GM18498 (cell line): Measurements from ENCODE around the gene KCNE3.

ENCODE experiments used
- ATAC-seq: cut with Tn5 transposase; IDR thresholded peaks from one replicate; pipeline ENCODE4 v1.9.1; 2021; ENCODE audit warnings: mild to moderate bottlenecking, moderate library complexity; ENCODE audit not compliant: unreplicated experiment

Gene KCNE3

DNA sequence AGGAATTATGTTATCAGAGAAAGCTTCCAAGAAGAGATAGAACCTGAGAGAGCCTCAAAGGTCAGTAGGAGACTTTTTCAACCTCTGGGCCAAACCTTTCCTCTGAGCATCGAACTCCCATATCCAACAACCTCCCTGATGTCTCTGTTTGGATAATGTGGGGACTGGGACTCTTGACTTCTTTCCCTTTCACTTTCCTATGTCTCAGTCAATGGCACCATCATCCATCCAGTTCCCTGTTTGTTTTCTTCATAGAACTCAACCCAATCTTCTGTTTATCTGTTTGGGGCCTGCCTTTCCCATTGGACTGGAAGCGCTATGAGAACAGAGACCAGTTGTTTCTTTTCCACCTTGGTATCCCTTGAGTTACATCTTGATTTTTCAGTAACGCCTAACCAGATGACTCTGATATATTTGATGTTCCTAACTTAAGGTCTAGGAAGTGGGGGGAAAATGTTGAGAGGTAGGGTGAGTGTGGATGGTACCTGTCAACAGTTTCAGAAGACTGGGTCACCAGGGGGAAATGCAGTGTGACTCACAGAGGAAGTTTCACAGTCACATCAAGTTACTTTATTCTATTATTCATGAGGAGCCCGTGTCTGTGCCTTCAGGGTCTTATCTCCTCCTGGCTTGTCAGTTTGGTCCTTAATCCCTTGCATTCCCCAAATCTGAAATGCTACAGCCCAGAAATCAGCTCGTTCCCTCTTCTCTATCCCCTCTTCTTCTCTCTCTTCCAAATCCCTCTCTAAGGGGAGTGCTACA, 4.5 kb upstream of the KCNE3 start:
- no peak for ATAC-seq

DNA sequence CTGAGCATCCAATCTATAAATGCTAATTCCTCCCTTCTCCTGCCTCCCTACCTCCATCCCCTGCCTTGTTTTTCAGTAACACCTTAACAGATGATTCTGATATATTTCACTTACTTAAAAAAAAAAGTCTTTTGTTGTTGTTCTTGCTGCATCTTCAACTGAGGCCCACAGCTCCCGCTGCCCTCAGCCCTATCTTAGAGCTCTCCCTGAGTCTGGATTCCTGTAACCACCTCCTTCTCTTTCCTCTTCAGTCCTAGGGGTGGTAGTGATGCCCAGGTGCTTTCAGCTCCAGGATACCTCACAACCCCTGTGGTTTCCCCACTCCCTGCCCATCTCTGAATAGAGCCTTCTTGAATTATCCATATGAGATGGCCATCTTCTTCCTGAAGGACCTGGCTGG, 3.7 kb upstream of the KCNE3 start:
- no peak for ATAC-seq

DNA sequence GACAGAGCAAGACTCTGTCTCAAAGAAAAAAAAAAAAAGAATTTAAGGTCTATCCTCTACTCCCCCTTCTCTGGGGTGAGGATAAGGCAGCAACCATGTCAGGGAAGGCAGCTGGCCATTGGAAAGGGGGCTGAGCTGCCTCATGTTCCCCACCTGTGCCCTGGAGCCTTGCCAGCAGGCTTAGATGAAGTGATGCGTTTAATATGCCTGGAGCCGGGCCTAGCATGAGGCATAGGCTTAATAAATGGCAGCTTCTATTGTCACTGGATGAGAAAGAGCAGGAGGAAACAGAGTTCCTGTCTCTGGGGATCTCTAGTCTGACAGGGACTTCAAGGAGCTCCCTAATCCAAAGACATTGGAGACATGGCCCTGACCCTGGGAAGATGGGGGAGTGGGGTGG, 3.2 kb upstream of the KCNE3 start:
- no peak for ATAC-seq

DNA sequence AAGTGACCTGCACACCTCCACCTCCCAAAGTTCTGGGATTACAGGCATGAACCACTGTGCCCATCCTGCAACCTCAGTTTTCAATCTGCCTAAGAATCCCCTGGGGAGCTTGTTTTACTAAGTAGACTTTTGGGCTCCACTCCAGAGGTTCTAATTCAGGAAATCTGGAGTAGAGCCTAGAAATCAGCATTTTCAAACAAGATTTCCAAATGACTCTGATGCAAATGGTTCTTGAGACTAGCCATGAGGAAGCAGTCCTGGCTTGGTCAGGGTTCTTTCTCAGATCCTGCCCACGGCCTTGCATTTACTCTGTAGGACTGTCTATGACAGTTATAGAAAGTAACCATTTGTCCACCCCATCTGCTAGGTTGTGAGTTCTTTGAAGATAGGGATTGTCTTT, 1.6 kb upstream of the KCNE3 start:
- ATAC-seq, result no peak

DNA sequence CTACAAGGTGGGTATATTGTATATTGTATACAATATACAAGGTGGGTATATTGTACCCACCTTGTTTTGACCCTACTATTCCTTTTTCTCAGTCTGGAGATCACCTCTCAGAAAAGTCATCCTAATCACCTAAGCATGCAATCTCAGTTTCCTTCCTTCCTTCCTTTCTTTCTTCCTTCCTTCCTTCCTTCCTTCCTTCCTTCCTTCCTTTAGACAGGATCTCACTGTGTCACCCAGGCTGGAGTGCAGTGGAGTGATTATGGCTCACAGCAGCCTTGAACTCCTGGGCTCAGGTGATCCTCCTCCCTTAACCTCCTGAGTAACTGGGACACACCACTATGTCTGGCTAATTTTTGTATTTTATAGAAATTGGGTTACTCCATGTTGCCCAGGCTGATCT, 1.2 kb upstream of the KCNE3 start:
- ATAC-seq, result no peak

DNA sequence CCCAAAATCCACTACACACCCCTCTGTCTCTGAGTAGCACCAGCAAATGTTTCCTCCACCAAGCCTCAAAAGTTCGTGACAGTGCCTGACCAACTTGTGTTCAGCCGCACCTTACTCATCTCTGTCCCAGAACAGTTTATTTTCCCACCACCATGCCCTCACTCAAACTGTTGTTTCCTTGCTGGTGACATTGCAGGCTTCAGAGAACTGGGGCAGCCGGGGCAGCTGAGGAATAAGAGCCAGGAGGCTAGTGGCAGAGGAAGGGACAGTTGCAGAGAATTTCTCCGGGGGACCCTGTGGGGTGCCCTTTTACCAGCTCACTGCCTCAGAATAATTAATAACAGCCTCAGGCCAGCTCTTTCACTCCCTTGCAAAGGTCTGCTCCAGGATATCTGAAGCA, 709 bp upstream of the KCNE3 start:
- ATAC-seq, result no peak

DNA sequence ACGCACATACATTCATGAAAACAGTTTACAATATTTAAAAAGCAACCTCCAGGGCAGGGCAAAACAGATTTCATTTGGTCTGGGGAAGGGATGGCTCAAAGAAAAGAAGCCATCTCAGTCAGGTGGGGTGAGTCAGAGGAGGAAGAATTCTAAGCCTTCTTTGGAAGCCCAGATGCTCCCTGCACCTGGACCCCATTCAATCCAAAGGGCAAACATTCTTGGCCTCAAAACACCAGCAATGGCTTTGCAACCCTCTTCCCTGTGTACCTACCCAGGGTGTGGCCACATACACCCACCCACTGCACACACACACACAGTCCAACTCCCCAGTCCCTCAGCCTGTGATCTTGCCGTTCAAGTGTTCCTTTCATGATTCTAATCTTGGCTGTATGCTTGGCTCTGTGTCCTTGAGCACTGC, 2.0 kb downstream of the KCNE3 start:
- ATAC-seq, result no peak

DNA sequence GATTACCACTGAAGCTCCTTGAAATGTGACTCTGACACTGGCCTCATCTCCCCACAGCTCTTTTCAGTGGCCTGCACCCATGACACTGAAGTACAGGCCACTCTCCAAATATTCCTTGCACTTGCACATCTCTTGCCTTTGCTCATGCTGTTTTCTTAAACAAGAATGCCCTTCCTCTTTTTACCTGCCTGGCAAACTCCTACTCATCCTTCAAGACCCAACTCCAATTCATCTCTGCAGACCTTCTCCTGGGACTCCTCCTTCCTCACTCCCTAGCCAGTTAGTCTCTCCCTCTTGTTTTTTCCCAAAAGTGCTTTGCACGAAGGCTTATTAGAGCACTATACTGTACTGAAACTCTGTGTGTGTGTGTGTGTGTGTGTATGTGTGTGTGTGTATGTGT, 2.6 kb downstream of the KCNE3 start:
- ATAC-seq, result no peak

DNA sequence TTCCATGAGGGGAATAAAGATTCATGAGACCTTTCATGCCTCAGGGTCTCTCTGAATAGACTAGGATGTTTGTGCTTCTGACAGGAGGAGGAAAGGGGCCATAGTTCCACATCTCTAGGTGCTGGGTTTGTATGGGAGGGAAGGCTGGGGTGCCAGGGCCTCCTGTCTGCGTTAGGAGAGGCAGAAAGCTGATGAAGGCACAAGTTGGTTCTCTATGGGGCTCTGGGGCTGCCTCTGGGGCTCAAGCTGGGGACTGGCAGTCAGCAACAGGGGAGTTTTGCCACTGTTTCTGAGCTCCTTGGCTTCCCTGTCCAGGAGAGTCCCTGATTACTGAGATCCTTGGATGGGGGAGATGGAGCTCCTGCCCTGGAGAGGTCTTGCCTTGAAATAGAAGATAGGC, 4.1 kb downstream of the KCNE3 start:
- ATAC-seq, result no peak

DNA sequence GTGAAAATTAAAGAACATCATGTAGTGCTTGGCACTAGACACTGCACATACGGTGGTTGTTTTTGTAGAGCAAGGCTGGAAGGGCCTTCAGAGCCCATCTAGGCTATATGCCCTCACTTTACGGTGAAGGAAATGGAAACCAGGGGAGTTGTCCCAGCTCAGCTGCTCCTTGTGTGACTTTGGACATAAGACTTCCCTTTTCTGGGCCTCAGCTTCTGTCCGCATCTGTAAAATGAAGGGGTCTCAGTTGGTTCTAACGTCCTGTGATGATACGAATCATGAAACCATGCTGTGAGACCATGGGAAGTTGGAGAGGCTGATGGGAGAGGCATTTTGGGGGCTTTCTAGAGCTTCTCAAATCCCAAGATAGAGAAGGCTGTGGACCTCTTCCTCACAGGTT, 4.7 kb downstream of the KCNE3 start:
- no peak for ATAC-seq

DNA sequence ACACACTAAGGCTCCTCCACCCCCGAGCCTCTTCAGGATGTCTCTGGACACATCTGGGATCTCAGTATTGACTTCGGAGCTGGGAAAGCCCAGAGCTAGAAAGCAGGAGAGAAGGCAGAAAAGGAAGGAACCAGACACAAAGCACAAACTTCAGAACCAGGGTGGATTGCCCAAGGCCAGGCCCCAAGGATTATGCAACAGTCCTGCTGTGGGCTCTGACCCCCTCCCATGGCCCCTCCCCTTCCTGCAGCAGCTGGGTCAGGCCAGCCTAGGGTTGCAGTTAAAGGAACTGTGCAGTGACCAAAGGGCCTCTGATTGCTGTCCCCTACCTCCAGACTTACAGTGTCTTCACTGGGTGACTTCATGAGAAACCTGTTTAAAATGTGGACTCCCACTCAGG, 5.3 kb downstream of the KCNE3 start:
- no peak for ATAC-seq

DNA sequence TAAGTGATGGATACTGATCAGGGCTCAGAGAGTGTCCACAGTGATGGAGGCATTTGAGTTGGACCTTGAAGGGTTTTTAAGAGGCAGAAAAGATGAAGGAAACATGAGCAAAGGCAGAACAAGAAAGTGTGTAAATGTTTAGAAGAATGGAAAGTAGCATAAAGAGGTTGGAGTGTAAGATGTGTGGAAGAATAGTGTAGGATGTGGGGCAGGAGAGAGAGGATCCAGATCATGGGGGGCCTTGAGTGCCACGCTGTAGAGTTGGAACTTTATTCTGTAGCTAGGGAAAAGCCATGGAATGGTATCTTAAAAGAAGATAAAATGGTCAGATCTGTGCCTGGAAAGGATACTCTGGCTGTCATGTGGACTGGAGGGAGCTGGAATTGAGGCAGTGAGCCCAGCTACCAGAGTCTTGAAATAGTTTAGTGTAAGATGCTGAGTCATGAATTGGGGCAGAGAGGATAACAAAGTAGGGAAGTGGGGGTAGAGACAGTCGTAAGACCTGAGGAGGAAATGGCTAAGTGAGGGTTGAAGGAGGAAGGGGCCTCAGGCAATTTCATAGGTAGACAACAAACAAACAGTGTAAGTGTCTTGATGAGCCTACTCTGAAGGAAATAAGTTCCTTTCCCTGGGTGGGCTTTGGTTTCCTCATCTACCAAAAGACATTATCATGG, 6.7 kb downstream of the KCNE3 start:
- no peak for ATAC-seq

DNA sequence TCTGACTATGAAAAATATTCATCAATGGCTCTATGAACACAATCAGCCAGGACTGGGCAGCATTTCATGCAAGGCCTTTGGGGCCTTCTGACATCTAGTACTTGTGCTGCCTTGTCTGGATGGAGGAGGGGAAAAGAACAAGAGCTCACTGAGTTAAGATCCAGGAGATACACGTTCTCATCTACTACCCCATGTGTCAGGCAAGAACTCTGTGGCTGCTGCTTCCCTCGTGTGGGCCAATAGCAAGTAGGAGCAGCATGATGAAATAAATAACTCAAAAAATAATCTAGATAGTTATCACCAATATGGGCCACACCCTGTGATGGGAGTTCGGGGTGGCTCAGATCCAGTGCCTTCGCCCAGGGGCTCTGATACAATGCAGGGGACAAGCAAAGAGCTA, 7.3 kb downstream of the KCNE3 start:
- no peak for ATAC-seq

DNA sequence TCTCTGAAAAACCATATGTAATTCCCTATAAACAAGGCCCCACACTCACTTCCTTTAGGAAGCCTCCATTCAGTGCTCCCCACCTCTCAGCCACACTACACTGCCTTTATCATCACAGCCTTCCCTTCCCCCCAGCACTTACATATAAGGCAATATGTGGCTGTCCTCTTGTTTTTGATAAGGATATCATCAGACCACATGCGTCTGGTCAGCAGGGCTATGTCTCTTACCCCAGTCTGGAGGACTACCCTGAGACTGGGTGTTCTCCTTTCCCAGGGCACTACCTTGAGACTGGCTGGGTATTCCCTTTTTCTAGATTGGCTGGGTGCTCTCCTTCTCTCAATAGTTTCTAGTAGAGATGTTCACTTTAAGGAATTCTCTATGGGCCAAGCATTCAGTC, 7.8 kb downstream of the KCNE3 start:
- no peak for ATAC-seq

DNA sequence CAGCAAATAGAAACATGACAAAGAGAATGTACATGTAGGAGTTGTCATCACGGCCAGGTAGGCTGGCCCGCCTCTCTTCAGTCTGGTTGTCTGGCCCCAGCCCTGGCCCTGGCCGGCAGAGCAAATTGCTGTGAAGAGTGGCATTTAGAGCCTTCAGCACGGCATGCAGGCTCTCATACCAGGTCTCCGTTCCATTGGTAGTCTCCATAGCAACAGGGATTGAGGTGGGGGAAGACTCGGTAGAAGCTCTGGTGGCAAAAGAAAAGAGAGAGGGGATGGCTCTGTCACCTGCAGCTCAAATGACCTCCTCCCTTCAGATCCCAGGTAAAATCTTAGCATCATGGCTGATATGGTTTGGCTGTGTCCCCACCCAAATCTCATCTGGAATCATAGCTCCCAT, 10.0 kb downstream of the KCNE3 start:
- no peak for ATAC-seq

DNA sequence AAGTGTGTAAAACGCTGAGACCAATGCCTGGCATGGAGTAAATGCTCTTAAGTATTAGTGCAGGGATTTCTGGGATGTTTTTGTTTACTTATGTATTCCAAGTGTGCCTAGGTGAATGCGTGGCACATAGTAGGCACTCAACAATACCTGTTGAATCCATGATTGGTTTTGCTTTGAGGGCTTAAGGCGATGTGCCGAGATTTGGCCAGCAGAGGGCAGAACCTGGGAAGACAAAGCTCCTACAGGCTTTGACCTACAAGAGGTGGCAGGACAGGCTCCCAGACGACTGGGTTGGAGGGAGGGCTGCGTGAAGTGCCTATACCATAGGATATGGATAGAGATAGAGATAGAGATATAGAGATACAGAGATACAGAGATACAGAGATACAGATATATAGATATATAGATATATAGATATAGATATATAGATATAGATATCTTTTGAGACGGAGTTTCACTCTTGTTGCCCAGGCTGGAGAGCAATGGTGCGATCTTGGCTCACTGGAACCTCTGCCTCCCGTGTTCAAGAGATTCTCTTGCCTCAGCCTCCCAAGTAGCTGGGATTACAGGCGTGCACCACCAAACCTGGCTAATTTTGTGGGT, 13.9 kb downstream of the KCNE3 start:
- no peak for ATAC-seq

DNA sequence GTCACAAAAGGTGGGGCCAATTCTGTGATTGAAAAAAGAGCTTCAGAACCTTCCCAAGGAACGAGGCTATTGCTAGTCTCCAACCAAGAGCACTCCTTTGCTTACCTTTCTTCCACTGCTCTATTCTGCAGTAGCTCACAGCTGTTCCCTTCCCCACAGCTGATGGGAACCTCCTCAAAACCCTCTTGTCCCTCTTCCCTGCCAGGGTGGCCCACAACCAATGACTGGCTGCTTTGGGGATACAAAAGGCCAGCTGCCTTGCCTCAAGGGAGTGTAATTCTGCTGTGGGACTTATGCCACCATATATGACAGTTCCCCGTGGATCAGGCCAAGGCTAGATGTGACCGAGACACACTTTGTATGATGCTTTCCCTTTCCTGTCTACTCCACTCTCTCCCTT, 15.0 kb downstream of the KCNE3 start:
- no peak for ATAC-seq

DNA sequence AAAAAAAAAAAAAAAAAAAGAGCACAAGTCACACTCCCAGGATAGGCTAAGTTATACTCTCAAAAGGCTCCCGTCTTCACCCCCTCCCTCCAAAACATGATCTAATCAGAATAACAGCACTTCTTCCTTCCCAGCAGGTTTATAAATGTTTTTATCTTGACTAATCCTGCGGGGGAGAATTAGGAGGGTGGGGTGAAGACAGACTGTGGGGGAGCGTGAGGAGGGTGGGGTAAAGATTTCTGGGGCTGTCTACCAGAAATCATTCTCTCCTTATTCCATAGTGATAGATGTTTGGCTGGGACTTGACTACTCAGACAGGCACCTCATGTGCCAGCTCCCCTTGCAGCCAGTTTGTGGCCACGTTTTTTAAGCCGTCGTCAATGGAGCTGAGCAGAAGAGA, 17.0 kb downstream of the KCNE3 start:
- no peak for ATAC-seq

DNA sequence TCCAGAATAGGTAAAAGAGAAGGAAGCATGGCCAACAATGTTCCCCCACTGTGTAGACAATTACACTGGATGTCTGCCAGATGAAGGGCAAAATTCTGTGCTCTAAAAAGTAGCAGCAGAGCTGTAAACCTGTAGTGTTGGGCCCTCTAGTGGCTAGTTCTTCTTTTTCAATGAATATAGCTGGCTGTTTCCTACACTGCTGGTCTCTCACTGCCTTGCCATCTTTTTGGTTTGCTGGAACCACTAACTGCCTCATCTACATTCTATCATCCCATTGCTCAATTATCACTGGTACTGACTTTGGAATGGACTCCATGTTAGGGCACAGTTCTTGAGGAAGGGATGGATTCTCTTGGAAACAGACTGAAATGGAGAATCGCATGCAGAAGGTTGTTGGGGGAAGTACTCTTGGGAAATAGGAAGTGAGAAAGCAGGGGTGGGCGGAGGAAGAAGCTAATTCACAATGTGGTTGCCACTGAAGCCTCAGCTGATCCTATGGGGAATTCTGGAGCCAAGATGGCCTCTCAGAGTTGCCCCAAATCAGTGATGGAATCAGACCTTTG, 17.9 kb downstream of the KCNE3 start:
- ATAC-seq, result peak; percentile 64

DNA sequence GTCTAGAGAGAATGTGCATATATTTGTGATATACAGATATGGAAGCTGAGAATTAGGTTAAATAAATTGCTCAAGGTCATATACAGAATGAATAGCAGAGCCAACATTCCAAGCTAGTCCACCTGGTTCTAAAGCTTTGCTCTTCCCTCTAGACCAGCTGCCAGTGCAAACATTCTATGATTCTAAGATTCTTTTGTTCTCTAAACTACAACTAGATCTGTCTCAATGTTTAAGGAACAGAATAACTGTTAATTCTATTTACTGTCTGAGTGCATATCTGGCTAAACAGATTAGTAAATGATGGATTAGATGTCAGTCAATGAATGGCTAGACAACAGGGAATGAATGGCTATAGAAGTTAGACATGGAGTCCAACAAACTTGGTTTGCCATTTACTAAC, 19.6 kb downstream of the KCNE3 start:
- no peak for ATAC-seq

DNA sequence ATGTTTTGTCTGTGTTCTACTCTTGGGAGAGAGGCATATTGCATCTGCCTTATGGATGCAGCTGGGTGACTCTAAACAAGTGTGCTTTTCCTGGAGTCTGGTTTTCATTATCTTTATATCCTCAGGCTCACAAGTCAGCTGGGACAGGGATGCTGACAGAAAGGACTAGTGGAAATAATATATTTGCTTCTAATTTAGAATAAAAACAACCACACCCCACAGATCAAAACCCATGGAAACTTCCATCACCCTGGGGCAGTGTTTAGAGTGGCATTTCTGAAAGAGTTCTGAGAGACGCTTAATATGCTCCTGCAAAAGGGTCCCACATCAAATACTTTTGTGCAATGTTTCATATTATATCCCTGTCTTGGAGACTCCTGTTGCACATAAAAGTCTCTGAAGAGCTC, 20.8 kb downstream of the KCNE3 start:
- no peak for ATAC-seq

DNA sequence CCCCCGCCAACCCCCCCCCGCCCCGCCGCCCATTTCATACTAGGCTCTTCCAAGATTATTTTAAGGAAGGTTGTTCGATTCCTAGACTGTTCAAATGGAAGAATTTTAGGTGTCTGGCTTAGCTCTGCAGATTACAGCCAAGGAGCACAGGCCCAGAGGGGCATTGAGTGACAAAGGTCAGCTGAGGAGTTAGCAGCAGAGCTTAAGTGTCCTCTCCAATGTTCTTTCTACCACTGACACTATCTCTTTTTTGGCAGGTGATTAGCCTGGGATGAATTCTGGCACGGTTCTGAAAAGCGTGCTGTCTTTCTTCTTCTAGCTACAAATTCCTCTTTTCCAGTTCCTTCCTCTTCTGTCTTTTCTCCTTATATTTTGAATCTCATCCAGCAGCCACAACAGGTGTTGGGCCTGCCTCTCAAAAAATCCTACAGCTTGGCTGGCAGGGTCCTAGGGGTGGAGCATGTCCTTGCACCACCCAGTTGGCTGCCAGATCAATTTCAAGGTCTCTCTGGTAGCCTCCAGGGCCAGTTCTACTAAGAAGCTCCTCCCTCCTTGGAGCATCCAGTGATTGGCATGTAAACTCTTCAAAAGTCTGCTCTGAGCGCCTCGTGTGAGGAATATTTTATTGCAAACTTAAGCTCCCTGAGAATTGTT, 23.0 kb downstream of the KCNE3 start:
- no peak for ATAC-seq
